Lower leg skin (tissue), 4 donors: ENCODE results near the gene KIRREL2. TPM values are rescaled to one million over a fixed set of nuclear protein-coding genes. Genes with fewer than 3 reads are reported as not detected.
A peak's percentile ranks its signal among the peaks of the same experiment; 100 is the strongest.
"Not testable (repeated sequence)": the region's sequence is repeated elsewhere in the genome, so short reads cannot be mapped to it uniquely, and the experiment has no call there.

Experiments
- DNase-seq, 2 donors: peaks; one replicate each; pipeline ENCODE4 v3.0.0-alpha.2; 2019; ENCODE audit warnings: low spot score in 2 of 2
- H3K4me3 ChIP-seq: fragments of 200-600 bp; sonication (generic); 2 replicates; pipeline ENCODE4 v1.5.1; 2017; ENCODE audit warnings: mild to moderate bottlenecking, low read depth; ENCODE audit not compliant: poor library complexity, severe bottlenecking
- POLR2A ChIP-seq, 2 donors: fragments of 450-650 bp; IDR thresholded peaks; one replicate each; pipeline ENCODE4 v1.6.1; 2016 to 2017; ENCODE audit warnings: antibody characterized with exemption in 2 of 2, mild to moderate bottlenecking in 1 of 2, moderate library complexity in 1 of 2
- WGBS, 2 donors: methylation state at CpG; one replicate each; pipeline ENCODE4 v1.1.5; 2018; 5-methylcytosine and 5-hydroxymethylcytosine counted together
- intact Hi-C: fragments of 100-400 bp; cut with DNase I; formaldehyde crosslinking; loops from one replicate; pipeline ENCODE4 v1.15.0; 2023; ENCODE audit warnings: low total_unique reads
- total RNA-seq, 4 donors: library from RNA; depleted of rRNA; stranded (reverse); fragments of >200 nt; gene quantifications; one replicate each; pipeline ENCODE4 v1.1.0, GENCODE V29; 2016
- TF ChIP-seq, protein P1 (sequence below), 3 donors: fragments of 450-650 bp; IDR thresholded peaks; one replicate each; pipeline ENCODE4 v1.5.1; 2016; ENCODE audit warnings: antibody characterized with exemption in 3 of 3, mild to moderate bottlenecking in 3 of 3, moderate library complexity in 2 of 3

The KIRREL2 gene
- total RNA-seq, 4 donors from 2014 or later = 0.32 TPM; not detected in 3

DNA sequence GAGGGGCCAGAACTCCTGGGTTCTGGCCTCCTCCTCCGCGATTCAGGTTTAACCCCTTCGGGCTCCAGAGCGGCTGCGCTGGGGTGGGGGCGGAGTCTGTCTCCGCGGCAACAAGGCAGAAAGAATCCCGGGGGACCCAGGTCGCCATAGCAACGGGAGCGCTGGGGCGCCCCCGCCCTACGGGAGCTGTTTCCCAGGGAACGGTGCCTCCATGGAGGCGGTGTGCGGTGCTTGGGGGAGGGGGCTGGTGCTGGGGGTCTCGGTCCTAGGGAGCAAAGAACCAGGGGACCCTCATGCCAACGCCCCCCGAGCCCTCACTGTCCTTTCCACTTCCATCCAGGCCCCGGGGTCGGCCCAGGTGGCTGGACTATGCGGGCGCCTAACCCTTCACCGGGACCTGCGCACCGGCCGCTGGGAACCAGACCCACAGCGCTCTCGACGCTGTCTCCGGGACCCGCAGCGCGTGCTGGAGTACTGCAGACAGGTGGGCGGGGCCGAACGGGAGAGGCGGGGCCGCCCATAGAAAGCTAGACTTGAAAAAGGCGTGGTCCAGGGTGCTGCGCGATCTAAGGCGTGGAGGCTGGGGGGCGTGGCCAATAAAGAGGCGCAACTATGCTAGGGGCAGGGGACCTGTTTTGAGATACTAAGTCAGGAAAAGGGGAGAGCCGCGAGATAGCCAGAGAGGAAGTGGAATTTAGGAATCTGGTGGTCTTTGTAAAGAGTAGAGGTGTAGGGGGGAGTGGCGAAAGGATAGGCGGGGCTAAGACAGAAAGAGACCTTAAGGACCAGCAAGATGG, 12.8 kb downstream of the KIRREL2 start:
- intact Hi-C loops = no loop called here
- TF ChIP-seq, protein P1, sequence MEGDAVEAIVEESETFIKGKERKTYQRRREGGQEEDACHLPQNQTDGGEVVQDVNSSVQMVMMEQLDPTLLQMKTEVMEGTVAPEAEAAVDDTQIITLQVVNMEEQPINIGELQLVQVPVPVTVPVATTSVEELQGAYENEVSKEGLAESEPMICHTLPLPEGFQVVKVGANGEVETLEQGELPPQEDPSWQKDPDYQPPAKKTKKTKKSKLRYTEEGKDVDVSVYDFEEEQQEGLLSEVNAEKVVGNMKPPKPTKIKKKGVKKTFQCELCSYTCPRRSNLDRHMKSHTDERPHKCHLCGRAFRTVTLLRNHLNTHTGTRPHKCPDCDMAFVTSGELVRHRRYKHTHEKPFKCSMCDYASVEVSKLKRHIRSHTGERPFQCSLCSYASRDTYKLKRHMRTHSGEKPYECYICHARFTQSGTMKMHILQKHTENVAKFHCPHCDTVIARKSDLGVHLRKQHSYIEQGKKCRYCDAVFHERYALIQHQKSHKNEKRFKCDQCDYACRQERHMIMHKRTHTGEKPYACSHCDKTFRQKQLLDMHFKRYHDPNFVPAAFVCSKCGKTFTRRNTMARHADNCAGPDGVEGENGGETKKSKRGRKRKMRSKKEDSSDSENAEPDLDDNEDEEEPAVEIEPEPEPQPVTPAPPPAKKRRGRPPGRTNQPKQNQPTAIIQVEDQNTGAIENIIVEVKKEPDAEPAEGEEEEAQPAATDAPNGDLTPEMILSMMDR (IDR thresholded peaks at IDR 0.05) = no peak
- TF ChIP-seq POLR2A (IDR thresholded peaks at IDR 0.05) = no peak
- DNase-seq = peak in 1 of 2 donors; percentile 29
- no peak overlapping the region for H3K4me3 ChIP-seq
- 1 to 2% methylated on average over 41 to 44 of the region's 51 CpGs for WGBS, 2 donors

DNA sequence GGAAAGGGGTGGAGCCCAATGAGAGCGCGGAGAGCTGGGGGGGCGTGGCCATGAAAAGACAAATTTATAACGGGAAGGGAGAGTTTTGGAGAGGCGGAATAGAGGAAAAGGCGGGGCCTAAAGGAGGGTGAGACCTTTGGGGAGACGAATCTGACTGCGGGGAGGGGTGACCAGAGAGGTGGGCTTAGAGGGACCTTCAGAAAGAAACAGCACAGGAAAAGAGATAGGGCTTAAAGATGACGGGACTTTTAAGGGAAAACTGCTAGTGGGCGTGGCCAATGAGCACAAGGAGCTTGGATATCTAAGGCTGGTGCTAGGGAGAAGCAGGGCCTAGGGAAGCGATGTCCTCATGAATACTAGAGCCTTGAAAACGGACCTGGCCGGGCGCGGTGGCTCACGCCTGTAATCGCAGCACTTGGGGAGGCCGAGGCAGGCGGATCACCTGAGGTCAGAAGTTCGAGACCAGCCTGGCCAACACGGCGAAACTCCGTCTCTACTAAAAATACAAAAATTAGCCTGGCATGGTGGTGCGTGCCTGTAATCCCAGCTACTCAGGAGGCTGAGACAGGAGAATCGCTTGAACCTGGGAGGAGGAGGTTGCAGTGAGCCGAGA, 13.5 kb downstream of the KIRREL2 start:
- DNase-seq, intact Hi-C loops, H3K4me3 ChIP-seq: not testable (repeated sequence)
- 41 to 42% methylated on average over 26 of the region's 26 CpGs for WGBS, 2 donors

DNA sequence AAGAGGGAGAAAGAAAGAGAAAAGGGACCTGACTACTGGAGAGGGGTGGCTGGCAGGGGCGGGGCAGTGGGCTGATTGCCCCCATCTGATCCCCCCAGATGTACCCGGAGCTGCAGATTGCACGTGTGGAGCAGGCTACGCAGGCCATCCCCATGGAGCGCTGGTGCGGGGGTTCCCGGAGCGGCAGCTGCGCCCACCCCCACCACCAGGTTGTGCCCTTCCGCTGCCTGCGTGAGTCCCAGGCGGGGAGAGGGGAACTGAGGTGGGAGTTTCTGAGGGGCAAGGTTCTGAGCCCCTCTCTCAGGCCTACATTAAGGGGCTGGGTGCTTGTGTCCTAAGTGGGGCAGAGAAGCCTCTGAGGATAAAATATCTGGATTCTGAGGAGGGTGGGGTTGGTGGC, 14.1 kb downstream of the KIRREL2 start:
- intact Hi-C loops = no loop called here
- no peak overlapping the region for H3K4me3 ChIP-seq
- DNase-seq = no peak
- TF ChIP-seq, protein P1 (IDR thresholded peaks at IDR 0.05) = no peak
- no peak for TF ChIP-seq POLR2A (IDR thresholded peaks at IDR 0.05)
- WGBS, 2 donors = 76% methylated on average over 12 of the region's 12 CpGs

DNA sequence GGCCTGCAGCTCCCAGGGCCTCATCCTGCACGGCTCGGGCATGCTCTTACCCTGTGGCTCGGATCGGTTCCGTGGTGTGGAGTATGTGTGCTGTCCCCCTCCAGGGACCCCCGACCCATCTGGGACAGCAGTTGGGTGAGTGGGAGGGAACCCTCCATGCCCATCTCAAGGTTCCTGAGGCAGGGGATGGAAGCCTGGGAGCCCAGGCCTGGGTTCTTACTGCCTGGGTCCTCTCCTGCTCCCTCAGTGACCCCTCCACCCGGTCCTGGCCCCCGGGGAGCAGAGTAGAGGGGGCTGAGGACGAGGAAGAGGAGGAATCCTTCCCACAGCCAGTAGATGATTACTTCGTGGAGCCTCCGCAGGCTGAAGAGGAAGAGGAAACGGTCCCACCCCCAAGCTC, 14.9 kb downstream of the KIRREL2 start:
- DNase-seq = no peak
- 85 to 86% methylated on average over 12 of the region's 12 CpGs for WGBS, 2 donors
- no peak overlapping the region for H3K4me3 ChIP-seq
- intact Hi-C loops = no loop called here
- TF ChIP-seq, protein P1 (IDR thresholded peaks at IDR 0.05) = no peak
- no peak for TF ChIP-seq POLR2A (IDR thresholded peaks at IDR 0.05)

DNA sequence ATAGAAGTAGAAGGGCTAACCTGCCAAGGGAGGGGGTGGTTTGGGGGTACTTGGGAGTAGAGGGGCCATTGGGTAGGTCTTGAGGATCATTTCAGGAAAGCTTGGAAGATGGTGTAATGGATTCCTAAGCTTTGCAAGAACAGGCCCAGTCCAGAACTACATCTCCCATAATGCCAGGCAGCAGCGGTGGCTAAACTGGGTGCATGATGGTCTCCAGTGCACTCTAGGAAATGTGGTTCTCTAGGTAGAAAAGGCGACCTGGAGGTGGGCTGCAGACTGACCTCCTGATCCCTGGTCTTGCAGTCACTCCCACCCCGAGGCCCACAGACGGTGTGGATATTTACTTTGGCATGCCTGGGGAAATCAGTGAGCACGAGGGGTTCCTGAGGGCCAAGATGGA, 15.5 kb downstream of the KIRREL2 start:
- intact Hi-C loops = no loop called here
- TF ChIP-seq, protein P1 (IDR thresholded peaks at IDR 0.05) = no peak
- no peak for TF ChIP-seq POLR2A (IDR thresholded peaks at IDR 0.05)
- H3K4me3 ChIP-seq = no peak overlapping the region
- no peak for DNase-seq
- 87 to 90% methylated on average over 5 of the region's 5 CpGs for WGBS, 2 donors

DNA sequence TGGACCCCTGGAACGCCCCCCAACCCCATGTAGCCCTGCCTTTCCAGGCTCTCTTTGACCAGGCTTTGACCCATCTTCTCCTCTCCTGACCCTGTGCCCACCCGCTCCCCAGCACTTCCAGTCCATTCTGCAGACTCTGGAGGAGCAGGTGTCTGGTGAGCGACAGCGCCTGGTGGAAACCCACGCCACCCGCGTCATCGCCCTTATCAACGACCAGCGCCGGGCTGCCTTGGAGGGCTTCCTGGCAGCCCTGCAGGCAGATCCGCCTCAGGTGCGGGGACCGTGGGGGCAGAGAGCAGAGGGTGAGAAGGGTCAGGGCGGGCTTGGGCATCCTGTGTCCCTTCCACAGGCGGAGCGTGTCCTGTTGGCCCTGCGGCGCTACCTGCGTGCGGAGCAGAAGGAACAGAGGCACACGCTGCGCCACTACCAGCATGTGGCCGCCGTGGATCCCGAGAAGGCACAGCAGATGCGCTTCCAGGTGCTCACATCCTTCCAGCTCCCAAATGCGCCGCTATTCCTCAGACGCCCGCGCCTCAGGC, 17.8 kb downstream of the KIRREL2 start:
- no peak overlapping the region for H3K4me3 ChIP-seq
- WGBS, 2 donors = 92 to 95% methylated on average over 32 of the region's 32 CpGs
- TF ChIP-seq, protein P1 (IDR thresholded peaks at IDR 0.05) = no peak
- TF ChIP-seq POLR2A (IDR thresholded peaks at IDR 0.05) = no peak
- intact Hi-C loops = no loop called here
- no peak for DNase-seq
